Activated CD8-positive, alpha-beta memory T cell treated with anti-CD3 and anti-CD28 coated beads, Interleukin-2, amount 50 U/mL, for 24 hours (primary cell): ENCODE data around the gene SMARCE1.

Source experiments
- DNase-seq: peaks from one replicate; pipeline ENCODE4 v3.0.0-alpha.2; 2020; ENCODE audit errors: extremely low read depth

The SMARCE1 gene

DNA sequence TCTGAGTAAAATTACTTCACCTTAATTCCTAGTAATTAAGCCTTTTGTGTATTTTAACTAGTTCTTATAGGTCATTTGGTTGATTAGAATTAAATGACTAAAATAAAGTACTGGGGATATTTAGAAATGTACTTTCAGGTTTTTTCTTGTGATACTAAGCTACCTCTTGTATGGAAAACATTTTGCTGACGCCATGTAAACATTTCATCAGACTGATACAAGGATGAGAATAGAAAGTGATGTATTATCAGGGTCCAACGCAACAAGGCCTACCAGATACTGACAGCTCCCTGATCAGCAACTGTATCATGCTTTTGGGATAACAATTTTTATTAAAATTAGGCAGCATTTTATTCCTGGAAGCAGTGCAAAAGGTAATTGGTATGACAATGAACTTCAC is 1.7 kb downstream of the SMARCE1 start:
- no peak for DNase-seq

DNA sequence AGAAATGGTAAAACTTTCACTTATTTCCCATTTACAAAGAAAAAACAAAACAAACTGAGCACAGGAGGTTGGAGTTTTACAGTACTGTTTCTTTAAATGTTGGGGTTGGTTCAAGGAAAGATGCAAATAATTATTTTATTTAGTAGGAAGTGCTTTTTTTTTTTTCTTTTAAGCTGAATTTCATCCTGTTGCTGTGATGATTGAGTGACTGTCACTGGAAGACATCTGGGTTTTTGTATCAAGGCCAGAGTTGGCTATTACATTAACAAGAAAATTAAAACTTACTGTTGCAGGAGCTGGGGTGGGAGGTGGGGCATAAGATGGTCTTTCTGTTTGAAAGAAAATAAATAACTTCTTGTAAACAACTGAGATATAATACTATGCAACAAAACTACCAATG is 2.3 kb downstream of the SMARCE1 start:
- no peak for DNase-seq

DNA sequence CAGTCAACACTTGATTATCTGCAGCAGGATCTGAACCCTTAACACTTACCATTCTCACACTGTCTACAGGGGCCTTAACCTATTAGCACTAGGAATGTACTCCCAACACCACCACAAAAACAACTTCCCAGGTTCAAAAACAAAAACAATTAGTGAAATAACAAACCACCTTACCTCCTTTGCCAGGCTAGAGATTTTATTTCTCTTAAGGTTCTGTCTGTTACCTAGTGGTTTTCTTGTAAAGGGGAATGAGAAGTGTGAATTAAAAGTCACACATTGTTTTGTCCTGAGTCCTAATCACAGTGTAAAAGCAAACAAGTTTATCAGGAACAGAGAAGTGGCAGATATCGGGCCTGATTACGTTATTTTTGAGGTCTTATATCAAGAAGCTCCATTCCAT is 9.7 kb downstream of the SMARCE1 start:
- no peak for DNase-seq

DNA sequence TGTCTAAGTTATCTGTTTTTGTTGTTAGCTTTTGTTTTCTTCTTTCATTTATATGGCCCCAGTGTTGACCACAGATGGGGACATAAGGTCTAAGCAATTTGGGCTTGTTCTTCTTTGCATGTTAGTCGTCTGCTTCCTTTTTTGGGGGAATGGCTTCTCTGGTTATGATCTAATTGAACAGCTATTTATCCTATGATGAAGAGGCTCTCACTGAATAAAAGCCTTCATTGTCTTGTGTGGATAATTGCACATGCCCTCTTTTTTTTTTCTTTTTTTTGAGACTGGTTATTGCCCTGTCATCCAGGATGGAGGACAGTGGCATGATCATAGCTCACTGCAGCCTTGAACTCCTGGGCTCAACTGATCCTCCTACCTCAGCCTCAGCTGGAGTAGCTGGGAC is 13.7 kb downstream of the SMARCE1 start:
- DNase-seq: no peak

DNA sequence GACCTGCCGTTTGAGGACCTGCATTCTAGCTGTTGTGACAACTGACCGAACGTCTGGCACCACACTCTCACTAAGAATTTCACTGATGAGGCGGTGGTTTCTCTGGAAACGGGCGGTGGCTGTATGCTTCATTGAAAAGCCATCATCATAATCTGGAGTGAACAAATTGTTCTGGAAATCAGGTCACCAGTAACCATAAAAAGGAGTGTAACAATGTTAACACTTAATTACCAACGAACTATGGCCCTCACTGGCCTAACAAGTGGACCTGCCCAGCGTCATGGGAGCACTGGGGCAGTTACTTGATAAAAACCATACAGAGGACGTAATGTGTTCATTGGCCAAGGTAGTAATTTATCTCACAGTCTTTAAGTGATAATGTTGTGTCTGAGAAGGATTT is 15.4 kb downstream of the SMARCE1 start:
- no peak for DNase-seq

DNA sequence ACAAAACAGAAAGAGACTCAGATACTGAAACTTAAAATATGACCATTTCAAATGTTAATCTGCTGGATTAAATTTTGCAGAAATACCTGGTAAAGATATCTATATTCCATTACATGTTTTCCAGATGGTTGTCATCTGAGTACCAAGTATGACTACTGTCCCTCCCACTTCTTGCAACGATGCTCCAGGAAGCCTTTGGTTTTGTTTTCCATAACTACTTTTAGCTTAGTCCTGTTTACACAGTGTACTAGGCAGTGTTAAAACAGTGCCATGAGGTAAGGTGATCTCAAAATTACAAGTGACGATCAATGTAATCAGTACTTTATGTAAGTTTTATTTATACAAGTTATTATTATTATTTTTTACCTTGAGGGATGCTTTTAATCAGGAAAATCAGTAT is 17.8 kb downstream of the SMARCE1 start:
- no peak for DNase-seq

DNA sequence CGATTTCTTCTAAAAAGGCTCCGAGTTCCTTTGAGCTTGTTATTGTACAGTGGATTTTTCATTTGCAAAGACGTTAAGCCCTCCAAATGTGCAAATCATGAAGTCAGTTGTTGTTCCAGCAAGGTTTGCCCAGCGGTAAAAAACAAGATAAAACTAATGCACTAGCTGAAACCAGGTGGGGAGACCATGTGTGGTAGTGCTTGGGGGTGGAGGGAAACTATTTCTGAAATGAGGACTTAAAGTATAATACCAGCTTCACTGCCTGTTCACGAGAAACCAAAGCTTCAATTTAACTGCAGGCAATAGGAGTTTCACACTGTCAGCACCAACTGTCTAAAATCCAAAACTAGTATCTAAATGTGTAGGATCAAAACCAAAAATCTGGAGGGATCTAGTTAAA is 22.3 kb downstream of the SMARCE1 start:
- DNase-seq: no peak

DNA sequence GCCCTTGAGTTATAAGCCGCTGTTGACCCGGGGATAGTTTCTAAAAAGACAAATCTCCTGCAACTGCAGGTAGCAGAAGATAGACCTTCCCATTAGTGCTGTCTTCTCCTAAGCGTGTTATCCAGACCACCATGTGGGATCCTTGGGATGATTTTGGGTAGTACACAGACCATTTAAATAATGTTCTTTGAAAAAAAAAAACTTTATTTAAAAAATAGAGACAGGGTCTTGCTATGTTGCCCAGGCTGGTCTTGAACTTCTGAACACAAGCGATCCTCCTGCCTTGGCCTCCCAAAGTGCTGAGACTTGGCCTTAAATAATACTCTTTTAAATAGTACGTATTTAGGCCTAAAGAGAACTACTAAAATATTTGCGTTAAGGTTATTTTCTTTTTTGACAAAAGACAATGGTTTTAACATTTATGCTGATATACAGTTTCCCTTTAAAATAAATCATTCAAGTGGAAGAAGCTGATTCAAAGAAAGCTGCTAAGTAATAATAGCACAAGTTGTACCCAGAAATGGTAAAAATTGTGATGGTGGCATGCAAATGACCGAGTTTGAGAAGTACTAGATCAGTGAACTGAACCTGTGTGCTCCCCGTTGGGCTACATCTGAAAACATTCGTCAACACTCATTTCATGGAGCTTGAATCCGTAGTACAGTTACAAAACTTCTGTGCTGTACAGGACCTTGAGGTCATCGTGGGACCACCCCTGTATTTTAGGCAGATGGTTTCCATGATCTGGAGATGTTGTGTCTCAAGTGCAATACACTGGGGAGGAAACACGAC is 24.0 kb downstream of the SMARCE1 start:
- DNase-seq: no peak

DNA sequence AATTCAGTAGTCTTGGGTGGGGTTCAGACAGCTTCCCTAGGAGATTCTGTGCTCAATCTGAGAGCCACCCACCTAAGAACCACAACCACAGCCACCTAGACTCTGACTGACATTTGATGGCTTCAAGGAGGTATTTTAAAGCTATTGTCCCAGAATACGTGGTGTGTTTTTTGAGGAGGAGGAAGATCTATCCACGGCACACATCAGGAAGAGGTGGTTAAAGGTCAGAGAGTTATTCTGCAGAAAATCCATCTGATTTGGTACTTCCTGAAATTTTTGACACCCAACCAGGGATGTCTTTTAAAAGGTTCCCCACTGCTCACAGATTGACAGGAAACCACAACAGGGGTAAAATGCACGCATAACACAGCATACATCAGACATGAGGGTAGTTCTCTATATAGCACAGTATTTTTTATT is 25.1 kb downstream of the SMARCE1 start:
- no peak for DNase-seq

DNA sequence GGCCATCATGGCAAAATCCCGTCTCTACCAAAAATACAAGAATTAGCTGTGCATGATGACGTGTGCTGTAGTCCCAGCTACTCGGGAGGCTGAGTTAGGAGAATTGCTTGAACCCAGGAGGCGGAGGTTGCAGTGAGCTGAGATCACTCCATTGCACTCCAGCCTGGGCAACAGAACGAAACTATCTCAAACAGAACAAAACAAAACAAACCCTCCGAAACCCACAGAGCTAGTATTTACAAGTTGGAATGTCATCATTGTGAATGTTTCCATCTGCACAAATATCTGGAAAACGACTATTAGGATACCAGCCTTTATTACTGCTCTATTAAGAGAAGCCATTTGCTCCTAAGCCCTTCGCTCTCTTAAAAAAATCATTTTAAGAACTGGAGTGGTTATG is 26.0 kb downstream of the SMARCE1 start:
- DNase-seq: no peak

DNA sequence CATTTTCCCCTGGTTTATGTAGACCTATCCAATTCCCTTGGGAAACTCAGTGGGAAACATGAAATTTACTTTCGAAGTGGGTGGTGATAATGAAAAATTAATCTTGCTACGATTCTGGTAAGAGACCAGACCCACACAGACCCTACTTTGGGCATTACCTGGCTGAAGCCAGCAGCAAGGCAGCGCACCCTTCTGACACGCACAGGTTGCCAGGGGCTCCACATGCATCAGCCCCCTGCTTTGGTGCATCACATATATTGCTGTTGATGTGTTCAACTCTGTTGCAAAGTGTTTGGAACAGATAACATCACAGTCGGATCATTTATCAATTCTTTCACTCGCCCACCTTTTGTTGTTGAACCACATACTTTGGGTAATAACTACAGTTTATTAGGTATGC is 26.6 kb downstream of the SMARCE1 start:
- no peak for DNase-seq

DNA sequence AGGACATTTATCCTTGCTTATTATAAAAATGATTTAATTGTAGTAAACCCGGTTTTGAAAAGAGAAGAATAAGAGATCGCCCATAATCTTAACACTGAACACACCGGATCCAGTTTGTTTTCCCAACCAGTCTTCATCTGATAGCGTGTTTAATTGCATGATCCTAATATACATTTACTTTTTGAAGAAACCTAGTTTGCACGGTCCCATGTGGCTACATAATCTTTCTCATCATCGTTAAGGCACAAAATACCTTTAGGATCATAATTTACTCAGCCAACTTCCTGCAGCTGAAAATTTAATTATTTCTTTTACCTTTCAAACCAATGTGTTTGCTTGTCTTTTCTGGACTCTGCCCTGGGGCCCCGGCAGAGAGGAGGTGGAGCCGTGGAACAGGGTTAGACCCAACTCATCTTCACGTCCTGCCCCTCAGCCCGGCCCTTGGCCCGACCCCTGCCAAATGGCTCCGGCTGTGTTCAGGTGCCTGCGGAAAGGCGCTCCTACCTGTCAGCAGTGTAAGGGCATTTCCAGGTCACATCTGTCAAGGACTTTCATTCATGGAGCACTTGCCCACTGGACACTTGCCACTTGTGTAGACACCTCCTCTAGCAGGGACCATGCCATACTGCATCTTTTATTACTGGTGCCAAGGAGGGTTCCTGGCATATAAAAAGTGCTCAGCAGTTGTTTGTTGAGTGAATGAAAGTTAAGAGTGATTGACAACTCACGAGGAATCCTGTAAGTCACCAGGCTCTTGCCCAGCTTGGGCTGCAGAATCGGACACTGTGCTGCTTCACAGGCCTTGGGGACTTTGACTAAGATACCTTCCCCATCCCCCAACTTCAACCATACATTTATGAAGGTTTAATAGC is 28.6 kb downstream of the SMARCE1 start:
- DNase-seq: no peak

DNA sequence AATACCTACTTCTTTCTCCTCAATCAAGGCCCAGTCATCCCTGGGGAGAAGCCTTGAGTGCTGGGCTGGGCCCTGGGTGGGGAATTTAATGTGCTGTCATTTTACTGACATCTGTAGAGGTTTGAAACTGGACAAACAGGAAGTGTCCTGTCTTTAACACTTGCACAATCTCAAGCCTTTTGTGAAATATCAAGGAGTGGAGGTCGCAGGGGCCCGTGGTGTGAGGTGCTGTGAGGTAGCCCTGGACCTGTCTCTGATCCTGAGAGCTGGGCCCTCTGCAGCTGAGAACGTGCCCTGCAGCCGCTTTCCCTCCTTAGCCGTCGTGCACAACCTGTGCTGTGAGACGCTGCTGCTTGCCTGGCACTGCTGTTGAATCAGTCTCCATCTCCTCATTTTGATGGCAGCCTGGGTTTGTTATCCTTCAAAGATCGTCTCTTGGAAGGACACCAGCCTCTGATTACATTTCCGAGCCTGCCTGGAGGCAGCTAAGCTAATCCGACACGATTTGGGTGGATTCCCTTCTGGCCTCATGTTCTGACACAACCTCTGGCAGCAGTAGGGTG is 29.9 kb downstream of the SMARCE1 start:
- DNase-seq: no peak

DNA sequence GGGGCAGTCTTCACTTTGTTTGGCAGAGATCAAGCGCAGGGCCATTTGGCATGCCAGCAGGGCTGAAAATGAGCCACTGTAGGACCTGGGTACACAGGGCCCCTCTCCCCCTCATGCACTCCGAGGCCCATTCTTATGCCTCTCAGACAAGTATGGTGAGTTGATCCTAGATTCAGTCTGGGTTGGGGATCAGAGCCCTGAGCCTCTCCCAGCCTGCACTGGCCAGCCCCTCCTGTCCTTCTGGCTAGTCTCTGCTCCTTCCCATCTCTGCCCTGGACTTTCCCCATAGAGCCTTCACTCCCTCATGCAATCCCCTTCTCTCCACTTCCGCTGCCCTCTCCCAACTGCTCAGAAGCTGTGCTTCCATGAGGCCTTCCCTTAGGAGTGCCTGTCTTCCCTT is 31.0 kb downstream of the SMARCE1 start:
- no peak for DNase-seq

DNA sequence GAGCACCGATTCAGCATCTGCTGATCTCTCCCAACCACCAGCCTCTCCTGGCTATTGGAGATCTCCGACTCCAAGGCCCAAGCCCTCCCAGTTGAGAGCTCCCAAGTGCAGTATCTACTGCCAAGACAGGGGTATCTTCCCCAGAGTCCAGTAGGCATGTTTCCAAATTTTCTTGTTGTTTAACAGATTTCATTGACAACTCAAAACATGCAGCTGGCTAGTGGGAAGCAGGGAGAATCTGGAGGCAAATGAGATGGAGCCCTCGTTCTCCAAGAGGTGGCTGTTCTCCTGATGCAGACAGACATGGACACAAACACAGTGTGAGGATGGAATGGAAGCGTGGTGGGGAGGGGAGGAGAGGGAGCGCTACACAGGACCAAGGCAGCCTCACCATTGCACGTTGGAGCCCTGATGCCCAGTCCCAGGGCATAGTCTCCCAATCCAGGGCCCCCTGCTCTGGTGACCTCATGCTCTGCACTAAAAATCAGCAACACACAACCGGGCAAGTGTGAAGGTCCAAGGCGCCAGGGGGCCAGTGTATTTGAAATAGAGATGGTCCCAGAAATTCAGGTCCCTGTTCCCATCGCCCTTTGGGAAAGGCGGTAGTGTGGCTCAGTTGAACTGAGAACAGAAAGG is 31.7 kb downstream of the SMARCE1 start:
- no peak for DNase-seq

DNA sequence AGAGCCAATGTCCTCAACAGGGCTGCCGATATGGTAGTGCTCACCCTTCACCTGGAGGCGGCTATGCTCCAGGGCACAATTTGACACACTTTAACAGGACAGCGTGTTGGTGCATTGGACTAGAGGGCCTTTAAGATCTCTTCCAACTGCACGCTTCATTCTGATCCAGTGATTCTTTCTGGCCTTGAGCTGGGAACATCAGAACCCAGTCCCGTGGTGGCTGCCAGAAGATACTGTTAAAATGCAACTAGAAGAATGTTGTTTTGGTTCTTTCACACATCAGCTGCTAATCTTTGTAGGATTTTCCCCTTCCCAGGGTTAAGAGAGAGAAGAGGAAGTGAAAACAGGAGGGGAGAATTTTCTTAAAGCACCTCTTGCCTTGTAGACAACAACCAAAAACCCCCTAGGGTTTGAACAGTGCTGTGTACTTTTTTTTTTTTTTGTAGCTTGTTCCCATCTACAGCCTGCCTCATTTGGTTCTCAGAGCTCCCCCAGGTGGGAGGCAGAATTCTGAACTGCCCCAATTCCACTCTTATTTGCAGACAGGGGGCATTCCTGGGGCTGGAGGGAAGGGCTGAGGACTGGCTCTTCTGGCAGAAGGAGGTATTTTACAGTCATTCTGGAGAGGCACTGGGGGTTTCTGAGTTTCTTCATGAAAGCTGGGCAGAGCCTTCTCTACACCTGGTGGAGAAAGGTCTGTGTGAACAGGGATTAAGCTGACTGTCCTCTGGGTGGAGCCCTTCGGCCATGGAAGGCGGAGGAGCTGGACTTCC is 32.4 kb downstream of the SMARCE1 start:
- DNase-seq: no peak

DNA sequence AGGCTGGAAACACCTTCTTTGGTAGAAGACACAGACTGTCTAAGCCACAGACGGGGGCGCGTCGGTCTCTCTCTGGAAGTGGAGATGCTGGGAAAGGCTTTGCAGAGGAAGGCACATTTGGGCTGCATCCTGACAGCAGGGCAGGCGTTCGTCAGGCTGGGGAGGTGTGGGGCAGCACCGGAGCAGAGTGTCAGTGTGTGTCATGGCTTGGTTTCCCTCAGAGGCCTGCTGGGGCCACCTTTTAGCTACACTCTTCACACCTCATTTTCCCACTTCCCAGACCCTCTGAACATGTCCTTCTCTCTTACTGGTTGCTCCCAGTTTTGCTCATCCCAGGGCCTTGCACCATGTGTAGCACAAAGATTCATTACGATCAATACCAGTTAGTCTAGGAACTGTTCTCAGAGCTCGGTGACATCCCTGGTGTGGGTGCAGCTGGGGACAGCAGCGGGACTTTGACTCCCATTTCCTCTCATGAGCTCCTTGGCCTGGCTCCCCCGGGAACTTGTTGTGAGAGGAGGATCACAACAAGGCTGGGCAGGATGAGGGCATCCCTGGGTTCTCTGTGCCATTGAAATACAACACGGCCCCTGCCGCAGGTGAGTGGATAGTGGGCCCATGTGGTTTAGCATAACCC is 33.1 kb downstream of the SMARCE1 start:
- no peak for DNase-seq

DNA sequence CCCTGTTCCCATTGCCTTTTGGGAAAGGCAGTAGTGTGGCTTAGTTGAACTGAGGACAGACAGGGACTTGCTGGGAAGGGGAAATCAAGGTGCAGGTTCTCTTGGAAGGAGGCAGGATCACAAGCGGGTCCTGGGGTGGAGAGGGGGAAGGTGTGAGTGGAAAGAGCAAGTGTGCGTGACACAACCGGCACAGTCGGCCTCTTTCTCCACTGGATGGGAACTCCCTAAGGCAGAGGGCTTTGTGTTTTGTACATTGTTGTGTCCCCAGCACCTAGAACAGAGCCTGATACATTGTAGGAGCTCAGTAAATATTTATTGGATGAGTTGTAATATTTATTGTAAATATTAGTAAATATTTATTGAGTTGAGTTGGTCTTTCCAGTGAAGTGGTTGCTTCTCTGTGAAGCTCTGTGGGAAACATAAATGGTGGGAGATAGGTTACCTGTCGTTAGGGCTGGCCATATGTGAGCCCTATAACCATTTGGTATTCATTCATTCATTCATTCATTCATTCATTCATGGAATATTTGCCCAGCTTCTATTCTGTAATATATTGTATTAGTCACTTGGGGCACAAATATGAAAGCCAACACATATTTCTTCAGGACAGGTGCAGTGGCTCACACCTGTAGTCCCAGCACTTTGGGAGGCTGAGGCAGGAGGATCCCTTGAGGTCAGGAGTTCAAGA is 34.0 kb downstream of the SMARCE1 start:
- no peak for DNase-seq

DNA sequence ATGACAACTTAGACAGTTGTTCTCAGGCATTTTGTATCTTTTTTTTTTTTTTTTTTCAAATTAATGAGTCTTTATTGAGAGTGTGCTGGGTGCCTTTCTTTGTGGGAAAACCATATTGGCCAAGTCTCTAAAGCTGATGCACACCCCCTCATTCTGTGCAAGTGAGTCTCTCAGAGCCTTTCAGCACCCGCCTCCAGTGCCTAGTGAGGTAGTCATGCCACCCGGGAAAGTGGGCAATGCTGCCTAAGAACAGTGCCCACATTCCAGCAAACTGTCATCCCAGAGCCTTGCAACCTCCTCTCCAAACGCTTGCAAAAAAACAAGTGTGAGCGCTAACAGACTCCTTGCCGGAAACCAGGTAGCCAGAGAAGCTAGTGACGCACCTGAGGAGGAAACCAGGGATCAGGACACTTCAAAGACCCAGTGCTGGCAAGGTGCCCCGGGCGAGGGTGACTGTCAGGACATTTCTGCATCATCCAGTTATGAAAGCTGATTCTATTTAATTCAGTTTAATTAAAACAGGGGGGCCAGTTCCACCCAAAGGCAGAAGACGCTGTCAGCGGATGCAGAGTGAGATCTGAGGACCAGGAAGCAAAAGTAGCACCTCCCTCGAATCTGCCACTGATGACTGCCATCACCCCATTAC is 34.9 kb downstream of the SMARCE1 start:
- DNase-seq: no peak
